Transverse colon (tissue), 4 donors: ENCODE measurements around the gene ATP23. TPM values are rescaled to one million over a fixed set of nuclear protein-coding genes. Genes with fewer than 3 reads are reported as not detected.

ENCODE experiments used
- DNase-seq: peaks from one replicate; pipeline ENCODE4 v3.0.0-alpha.2; 2019
- H3K27ac ChIP-seq, 4 donors: fragments of 200-600 bp; sonication (generic); 2 replicates each; pipeline ENCODE4 v1.5.1; 2016 to 2018; ENCODE audit warnings: inconsistent platforms in 4 of 4
- H3K27me3 ChIP-seq: fragments of 200-600 bp; sonication (generic); 2 replicates; pipeline ENCODE4 v1.5.1; 2017; ENCODE audit warnings: inconsistent platforms
- H3K36me3 ChIP-seq, 4 donors: fragments of 200-600 bp; sonication (generic); 2 replicates each; pipeline ENCODE4 v1.5.1; 2017 to 2019; ENCODE audit warnings: inconsistent platforms in 4 of 4
- H3K4me1 ChIP-seq, 4 donors: fragments of 200-600 bp; sonication (generic); 2 replicates each; pipeline ENCODE4 v1.5.1; 2017 to 2020; ENCODE audit warnings: inconsistent platforms in 4 of 4
- H3K4me3 ChIP-seq, 4 donors: fragments of 200-600 bp; sonication (generic); 1 replicate in 1 of 4; 2 replicates in 3 of 4; pipeline versions ENCODE4 v1.5.1 to v1.6.1; 2017 to 2019; ENCODE audit warnings: inconsistent platforms in 4 of 4
- H3K9me3 ChIP-seq, 2 donors: fragments of 200-600 bp; sonication (generic); 2 replicates each; pipeline ENCODE4 v1.5.1; 2017 to 2019; ENCODE audit warnings: inconsistent platforms in 2 of 2
- EP300 ChIP-seq: sonication (generic); formaldehyde crosslinking; IDR thresholded peaks from one replicate; pipeline ENCODE4 v1.6.1; 2017; ENCODE audit warnings: antibody characterized with exemption, low read depth
- POLR2A ChIP-seq: fragments of 450-650 bp; IDR thresholded peaks from one replicate; pipeline ENCODE4 v1.6.1; 2016; ENCODE audit warnings: antibody characterized with exemption, mild to moderate bottlenecking, moderate library complexity
- POLR2AphosphoS5 ChIP-seq, 3 donors: sonication (generic); formaldehyde crosslinking; IDR thresholded peaks; one replicate each; pipeline ENCODE4 v1.6.1; 2016; ENCODE audit warnings: antibody characterized with exemption in 3 of 3
- WGBS, 2 donors: methylation state at CpG; one replicate each; pipeline ENCODE4 v1.1.5; 2018; ENCODE audit warnings: low coverage in 1 of 2; 5-methylcytosine and 5-hydroxymethylcytosine counted together
- in situ Hi-C, 4 donors: fragments of 200-750 bp; cut with MboI; loops; one replicate each; pipeline versions ENCODE4 v1.15.0 to v1.15.1; 2017; ENCODE audit warnings: low sequenced_read_pairs in 3 of 4, low pct_ligation_motif_present in 1 of 4, low pct_unique_long_range_greater_than_20kb in 1 of 4
- intact Hi-C: fragments of 100-400 bp; cut with DNase I; formaldehyde crosslinking; loops from one replicate; pipeline ENCODE4 v1.15.1; 2023; ENCODE audit warnings: low total_unique reads
- total RNA-seq, 4 donors: library from RNA; depleted of rRNA; stranded (reverse); fragments of >200 nt; gene quantifications; one replicate each; pipeline ENCODE4 v1.1.0, GENCODE V29; 2016
- TF ChIP-seq, protein P1 (sequence below), 5 experiments: fragments of 200-600 bp in 3 of 5; fragments of 450-650 bp in 2 of 5; sonication (generic) in 3 of 5; IDR thresholded peaks; 1 replicate in 2 of 5; 2 replicates in 3 of 5; pipeline ENCODE4 v1.5.1; 2016 to 2017; ENCODE audit warnings: antibody characterized with exemption in 5 of 5, inconsistent platforms in 3 of 5, mild to moderate bottlenecking in 2 of 5, moderate library complexity in 1 of 5

ATP23 gene, protein sequence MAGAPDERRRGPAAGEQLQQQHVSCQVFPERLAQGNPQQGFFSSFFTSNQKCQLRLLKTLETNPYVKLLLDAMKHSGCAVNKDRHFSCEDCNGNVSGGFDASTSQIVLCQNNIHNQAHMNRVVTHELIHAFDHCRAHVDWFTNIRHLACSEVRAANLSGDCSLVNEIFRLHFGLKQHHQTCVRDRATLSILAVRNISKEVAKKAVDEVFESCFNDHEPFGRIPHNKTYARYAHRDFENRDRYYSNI
- 10 to 100 TPM in 3 of 4 donors, under 1 TPM in 1; 0.80 to 41.8 (median 24.5) TPM for total RNA-seq

DNA sequence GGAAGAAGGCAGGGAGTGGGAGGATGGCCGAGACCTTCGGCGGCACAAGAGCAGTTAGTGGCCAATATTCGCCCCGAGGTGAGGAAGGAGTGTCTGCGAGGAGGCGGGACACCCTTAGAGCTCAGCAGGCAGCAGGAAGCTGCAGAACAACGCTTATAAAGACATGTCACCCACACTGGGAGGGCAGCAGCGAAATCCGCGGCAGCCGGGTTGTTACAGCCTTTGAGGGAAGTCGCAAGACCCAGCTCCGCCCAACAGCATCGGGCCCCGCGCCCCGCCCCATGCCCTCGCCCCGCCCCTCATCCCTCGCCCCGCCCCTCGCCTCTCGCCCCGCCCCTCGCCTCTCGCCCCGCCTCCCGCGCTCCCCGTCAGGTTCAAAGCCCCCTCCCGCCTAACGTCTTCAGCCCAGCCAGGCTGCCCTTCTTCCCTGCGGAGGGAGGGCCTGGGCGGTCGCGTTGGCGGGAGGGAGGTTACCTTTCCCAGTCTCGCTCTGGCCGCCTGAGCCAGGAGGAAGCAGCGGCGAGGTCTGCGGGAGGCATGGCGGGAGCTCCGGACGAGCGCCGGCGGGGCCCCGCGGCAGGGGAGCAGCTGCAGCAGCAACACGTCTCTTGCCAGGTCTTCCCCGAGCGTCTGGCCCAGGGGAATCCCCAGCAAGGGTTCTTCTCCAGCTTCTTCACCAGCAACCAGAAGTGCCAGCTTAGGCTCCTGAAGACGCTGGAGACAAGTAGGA is at the start of gene ATP23:
ATP23 (plus strand) TSS at position 403 of the 730 bp plus-strand sequence; CDS start at position 538, 135 bp downstream.
- Histone ChIP-seq H3K4me3 (peak within 1 kb of the TSS; percentile 51 to 76 (median 66)), H3K4me1 (peaks cover 8 to 29% (median 21%) of the 10 kb centered on the region in 4 donors), H3K36me3 (no peaks in the 10 kb centered on the region), H3K27ac (peak within 1 kb of the TSS; percentile 88 to 95 (median 93)), H3K9me3 (no peaks in the 10 kb centered on the region), H3K27me3 (no peaks in the 10 kb centered on the region)
- in situ Hi-C loops (no loop called here), intact Hi-C loops (no loop called here)
- 0 to 2% methylated on average over 3 to 49 of the region's 55 CpGs for WGBS, 2 donors
- TF ChIP-seq POLR2A (peak; percentile 93), POLR2AphosphoS5 (IDR thresholded peaks at IDR 0.05) (peak; percentile 94 to 97 (median 96)), EP300 (no peak)
- TF ChIP-seq, protein P1, sequence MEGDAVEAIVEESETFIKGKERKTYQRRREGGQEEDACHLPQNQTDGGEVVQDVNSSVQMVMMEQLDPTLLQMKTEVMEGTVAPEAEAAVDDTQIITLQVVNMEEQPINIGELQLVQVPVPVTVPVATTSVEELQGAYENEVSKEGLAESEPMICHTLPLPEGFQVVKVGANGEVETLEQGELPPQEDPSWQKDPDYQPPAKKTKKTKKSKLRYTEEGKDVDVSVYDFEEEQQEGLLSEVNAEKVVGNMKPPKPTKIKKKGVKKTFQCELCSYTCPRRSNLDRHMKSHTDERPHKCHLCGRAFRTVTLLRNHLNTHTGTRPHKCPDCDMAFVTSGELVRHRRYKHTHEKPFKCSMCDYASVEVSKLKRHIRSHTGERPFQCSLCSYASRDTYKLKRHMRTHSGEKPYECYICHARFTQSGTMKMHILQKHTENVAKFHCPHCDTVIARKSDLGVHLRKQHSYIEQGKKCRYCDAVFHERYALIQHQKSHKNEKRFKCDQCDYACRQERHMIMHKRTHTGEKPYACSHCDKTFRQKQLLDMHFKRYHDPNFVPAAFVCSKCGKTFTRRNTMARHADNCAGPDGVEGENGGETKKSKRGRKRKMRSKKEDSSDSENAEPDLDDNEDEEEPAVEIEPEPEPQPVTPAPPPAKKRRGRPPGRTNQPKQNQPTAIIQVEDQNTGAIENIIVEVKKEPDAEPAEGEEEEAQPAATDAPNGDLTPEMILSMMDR (IDR thresholded peaks at IDR 0.05), result no peak
- DNase-seq, result peak; percentile 94

DNA sequence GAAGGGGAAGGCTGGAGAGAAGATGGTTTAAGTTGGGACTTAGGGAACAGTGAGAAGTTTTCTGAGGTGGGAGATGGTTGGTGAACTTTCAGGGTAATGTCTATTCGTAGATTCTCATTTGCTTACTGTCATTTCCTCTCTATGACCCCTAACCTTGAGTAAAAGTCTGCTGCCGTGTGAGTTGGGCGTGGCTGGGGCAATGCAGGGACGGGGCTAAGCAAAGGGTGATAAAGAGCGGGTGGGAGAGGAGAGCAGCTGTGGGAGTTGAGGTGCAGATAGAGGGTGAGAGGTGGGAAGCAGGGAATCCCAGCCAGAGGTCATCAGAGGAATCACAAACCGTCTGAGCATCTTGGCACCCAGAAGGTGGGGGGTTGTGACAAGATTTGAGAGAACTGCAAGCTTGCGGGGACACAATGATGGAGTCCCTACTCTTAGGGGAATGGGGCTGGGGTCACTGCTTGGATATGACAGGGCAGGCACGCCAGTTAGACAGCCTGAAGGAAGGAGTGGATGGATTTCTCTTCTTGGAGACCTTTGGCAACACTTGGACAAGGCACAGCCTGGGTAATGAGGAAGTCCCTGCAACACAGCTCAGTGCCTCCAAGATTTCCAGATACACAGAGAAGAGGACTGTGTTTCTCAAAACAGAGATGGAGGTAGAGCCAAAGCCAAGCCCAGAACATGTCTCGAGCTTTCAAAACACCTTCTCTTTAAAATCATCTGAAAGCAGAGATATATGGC is 49.0 kb upstream of the ATP23 start:
- H3K27me3 ChIP-seq, result no peaks in the 10 kb centered on the region
- H3K9me3 ChIP-seq, result no peaks in the 10 kb centered on the region
- DNase-seq, result peak; percentile 49
- H3K4me1 ChIP-seq, result peaks cover 87 to 97% (median 93%) of the 10 kb centered on the region in 4 donors
- no peak overlapping the region for H3K4me3 ChIP-seq
- no peaks in the 10 kb centered on the region for H3K36me3 ChIP-seq
- peak overlapping the region; percentile 94 to 99 (median 96) for H3K27ac ChIP-seq
- in situ Hi-C loops (loop anchor here in 2 of 4 donors (5.0 to 10.0 kb wide), 2 partner anchors 45 to 48 kb away; partner anchors contain the start of gene CTDSP2 (in 2 of the 2)), intact Hi-C loops (no loop called here)
- TF ChIP-seq POLR2A (no peak), POLR2AphosphoS5 (IDR thresholded peaks at IDR 0.05) (peak in 2 of 3 donors; percentile 17 to 45), EP300 (no peak)
- TF ChIP-seq, protein P1 (IDR thresholded peaks at IDR 0.05), result no peak
- WGBS, 2 donors, result 25 to 53% methylated on average over 6 to 9 of the region's 9 CpGs

DNA sequence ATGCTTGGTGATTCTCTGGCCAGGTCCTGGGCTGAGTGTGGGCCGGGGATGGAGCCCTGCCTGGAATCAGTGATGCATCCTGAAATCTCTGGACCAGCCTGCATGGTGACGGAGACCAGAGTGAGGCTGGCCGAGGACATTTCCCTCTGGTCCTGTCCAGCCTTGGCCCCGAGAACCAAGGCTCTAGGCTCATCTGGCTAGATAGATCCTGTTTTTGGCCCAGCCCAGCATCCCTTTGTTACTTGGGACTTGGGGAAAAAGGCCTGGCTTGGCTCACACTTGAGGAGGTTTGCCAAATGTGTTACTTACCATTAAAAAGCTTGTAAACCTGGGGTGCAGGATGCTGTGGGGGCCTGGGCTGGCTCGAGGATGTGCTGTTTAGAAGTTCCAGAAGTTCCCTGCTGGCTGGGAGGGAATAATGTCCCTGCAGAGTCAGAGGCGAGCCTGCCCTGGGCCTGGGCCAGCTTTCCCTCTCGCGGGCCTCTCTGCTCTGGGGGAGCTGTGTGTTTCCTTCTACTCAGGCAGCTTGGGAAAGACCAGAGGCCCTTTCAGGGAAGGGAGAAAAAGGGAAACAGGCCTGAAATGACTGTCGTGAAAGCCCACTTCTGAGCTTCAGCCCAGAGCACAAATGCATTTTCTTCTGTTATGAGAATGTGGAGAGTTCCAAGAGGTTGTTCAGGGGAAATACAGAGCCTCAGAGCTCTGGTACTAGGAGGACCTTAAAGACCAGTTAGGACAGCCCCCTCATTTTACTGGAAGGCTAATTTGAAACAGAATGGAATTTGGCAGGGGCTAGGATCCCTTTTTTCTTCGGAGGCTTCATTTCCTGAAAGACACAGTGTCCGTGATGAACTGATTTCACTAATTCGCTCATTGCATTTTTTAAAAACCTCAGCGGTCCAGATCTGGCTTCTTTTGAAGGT is 47.7 kb upstream of the ATP23 start:
- 16 to 36% methylated on average over 4 to 13 of the region's 13 CpGs for WGBS, 2 donors
- H3K27ac ChIP-seq, result peak overlapping the region; percentile 94 to 99 (median 96)
- H3K36me3 ChIP-seq, result no peaks in the 10 kb centered on the region
- no peaks in the 10 kb centered on the region for H3K27me3 ChIP-seq
- intact Hi-C loops (no loop called here), in situ Hi-C loops (loop anchor here in 2 of 4 donors (5.0 to 10.0 kb wide), 2 partner anchors 46 to 49 kb away; partner anchors contain the start of gene CTDSP2 (in 2 of the 2))
- peak; percentile 90 for DNase-seq
- H3K4me3 ChIP-seq, result no peak overlapping the region
- peaks cover 88 to 97% (median 94%) of the 10 kb centered on the region in 4 donors for H3K4me1 ChIP-seq
- no peak for TF ChIP-seq EP300
- no peak for TF ChIP-seq POLR2A
- TF ChIP-seq, protein P1 (IDR thresholded peaks at IDR 0.05), result peak in 2 of 5 experiments; percentile 12 to 48
- TF ChIP-seq POLR2AphosphoS5 (IDR thresholded peaks at IDR 0.05), result peak in 2 of 3 donors; percentile 74 to 84
- H3K9me3 ChIP-seq, result no peaks in the 10 kb centered on the region
